Stimulated activated CD4-positive, alpha-beta T cell treated with anti-CD3 and anti-CD28 coated beads, Interleukin-1b, Interleukin-23, amount 100 ng/mL, for 24 hours (primary cell): ENCODE measurements around the gene PNRC1.
"Not testable (repeated sequence)": the region's sequence is repeated elsewhere in the genome, so short reads cannot be mapped to it uniquely, and the experiment has no call there.

Source experiments
- DNase-seq, 4 experiments: peaks; one replicate each; pipeline ENCODE4 v3.0.0-alpha.2; 2020; ENCODE audit warnings: low read depth in 4 of 4, low spot score in 1 of 4

Gene PNRC1

GRCh38 chr6:89098461-89098860 lies 17.9 kb downstream of the PNRC1 start:
- no peak for DNase-seq

- DNase-seq: no peak
Measured at GRCh38 chr6:89100114-89100513, 19.6 kb downstream of the PNRC1 start.

GRCh38 chr6:89110284-89110683 lies 29.7 kb downstream of the PNRC1 start:
- no peak for DNase-seq

- no peak for DNase-seq
Measured at GRCh38 chr6:89111933-89112332, 31.4 kb downstream of the PNRC1 start.

GRCh38 chr6:89116702-89117101 lies 36.2 kb downstream of the PNRC1 start:
- DNase-seq: no peak

GRCh38 chr6:89117211-89118108 lies 36.9 kb downstream of the PNRC1 start, which contains the start of gene SRSF12:
Gene SRSF12 (minus strand): TSS chr6:89118071. CDS start chr6:89117887, 184 bp downstream.
- DNase-seq: peak in 3 of 4 experiments; percentile 4 to 25 (median 11)

- no peak for DNase-seq
Measured at GRCh38 chr6:89118931-89119330, 38.4 kb downstream of the PNRC1 start.

- no peak for DNase-seq
Measured at GRCh38 chr6:89120371-89120770, 39.8 kb downstream of the PNRC1 start.

- DNase-seq: no peak
Measured at GRCh38 chr6:89121934-89122333, 41.4 kb downstream of the PNRC1 start.

GRCh38 chr6:89122625-89123024 lies 42.1 kb downstream of the PNRC1 start:
- no peak for DNase-seq

GRCh38 chr6:89128256-89128671 lies 47.7 kb downstream of the PNRC1 start:
- DNase-seq: not testable (repeated sequence)

- DNase-seq: no peak
Measured at GRCh38 chr6:89131599-89131998, 51.0 kb downstream of the PNRC1 start.

GRCh38 chr6:89132057-89132456 lies 51.5 kb downstream of the PNRC1 start:
- no peak for DNase-seq

- no peak for DNase-seq
Measured at GRCh38 chr6:89133981-89134380, 53.4 kb downstream of the PNRC1 start.

- DNase-seq: no peak
Measured at GRCh38 chr6:89134723-89135122, 54.2 kb downstream of the PNRC1 start.
